ENCODE results near the gene MAD1L1.

MAD1L1 gene

GRCh38 chr7:2217206-2217605 is 15.5 kb downstream of the MAD1L1 start:
- no peak for DNase-seq

GRCh38 chr7:2215851-2216250 is 16.9 kb downstream of the MAD1L1 start:
- DNase-seq: no peak

GRCh38 chr7:2214636-2215035 is 18.1 kb downstream of the MAD1L1 start:
- DNase-seq: peak; percentile 9 to 30

DNA sequence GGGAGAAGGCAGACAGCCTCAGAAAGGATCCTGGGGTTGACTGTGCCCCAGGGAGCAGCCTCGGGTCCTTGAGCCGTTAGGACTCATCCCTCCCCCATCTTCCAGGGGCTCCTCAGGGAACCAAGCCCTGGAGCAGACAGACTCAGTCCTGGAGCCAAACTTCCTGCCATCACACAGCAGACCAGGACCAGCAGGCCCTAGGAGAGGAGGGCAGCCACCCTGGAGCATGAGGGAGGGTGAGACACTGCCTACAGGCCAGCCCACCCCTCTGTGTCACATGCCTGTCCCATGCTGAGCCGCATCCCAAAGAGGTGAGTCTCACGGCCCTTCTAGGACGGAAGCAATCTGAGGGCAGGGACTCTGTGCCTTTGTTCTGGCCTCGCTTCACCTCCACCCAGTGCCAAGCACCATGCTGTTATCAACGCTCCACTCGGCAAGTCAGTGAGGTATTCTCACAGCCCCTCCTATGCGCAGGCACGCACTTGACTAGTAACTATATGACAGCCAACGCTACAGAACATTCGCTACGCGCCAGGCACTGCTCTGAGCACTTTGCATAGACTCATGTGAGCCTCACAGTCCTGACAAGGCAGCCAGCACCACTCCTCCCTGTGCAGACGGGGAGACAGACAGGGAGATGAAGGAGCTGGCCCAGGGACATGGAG is 19.1 kb downstream of the MAD1L1 start:
- DNase-seq: no peak

DNA sequence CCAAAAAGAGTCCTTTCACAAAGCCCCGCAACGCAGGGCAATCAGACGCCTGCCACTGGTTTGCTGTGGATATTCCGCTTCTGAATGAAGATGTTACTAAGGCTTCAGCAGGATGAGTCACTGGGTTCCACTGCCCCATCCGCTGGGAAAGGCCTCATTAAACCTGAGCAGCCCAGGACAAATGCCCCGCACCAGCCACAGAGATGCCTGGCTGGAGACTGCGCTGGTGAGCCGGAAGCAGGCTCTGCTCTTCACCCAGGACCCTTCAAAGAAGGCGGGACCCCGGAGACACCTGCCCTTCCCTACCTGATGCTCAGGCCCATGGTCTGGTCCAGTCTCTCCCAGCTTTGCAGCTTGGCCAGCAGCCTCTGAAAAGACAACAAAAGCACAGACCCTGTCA is 19.8 kb downstream of the MAD1L1 start:
- no peak for DNase-seq

GRCh38 chr7:2211926-2212325 is 20.8 kb downstream of the MAD1L1 start:
- no peak for DNase-seq

DNA sequence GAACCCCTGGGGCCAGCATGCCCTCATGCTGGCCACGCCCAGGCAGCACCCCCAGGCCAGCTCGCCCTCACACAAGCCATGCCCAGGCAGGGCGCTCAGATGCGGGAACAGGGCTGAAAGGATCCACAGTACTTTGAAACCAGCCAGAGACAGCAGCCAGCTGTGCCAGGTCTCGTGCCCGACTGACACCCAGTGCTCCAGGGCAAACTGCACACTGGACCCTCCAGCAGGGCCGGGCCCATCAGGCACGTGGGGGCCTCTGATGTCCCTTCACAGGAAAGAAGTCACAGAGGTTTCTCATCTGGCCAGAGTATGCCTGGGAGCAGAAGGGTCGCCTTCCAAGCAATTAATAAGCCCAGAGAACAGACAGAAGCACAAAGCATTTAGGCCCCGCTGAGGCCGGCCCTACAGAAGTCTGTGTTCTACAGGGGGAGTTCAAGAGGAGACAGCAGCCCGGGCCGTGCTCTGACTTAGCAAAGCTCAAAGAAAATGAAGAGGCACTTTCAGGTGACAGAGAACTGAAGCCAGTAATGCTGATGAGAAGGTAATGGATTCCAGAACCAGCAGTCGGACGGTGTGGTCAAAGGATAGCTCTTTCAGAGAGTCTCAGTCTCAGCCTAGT is 21.4 kb downstream of the MAD1L1 start:
- no peak for DNase-seq

GRCh38 chr7:2210551-2211258 is 22.0 kb downstream of the MAD1L1 start:
- DNase-seq: no peak

- no peak for DNase-seq
These were observed 22.8 kb downstream of the MAD1L1 start for GRCh38 chr7:2209961-2210323.

GRCh38 chr7:2209146-2209960 is 23.4 kb downstream of the MAD1L1 start:
- DNase-seq: peak; percentile 43 to 54

- no peak for DNase-seq
These were observed 24.0 kb downstream of the MAD1L1 start for GRCh38 chr7:2208712-2209111.

- no peak for DNase-seq
These were observed 27.5 kb downstream of the MAD1L1 start for GRCh38 chr7:2205036-2205780.

GRCh38 chr7:2204446-2204845 is 28.3 kb downstream of the MAD1L1 start:
- DNase-seq: no peak

GRCh38 chr7:2203766-2204300 is 28.9 kb downstream of the MAD1L1 start:
- DNase-seq: no peak

DNA sequence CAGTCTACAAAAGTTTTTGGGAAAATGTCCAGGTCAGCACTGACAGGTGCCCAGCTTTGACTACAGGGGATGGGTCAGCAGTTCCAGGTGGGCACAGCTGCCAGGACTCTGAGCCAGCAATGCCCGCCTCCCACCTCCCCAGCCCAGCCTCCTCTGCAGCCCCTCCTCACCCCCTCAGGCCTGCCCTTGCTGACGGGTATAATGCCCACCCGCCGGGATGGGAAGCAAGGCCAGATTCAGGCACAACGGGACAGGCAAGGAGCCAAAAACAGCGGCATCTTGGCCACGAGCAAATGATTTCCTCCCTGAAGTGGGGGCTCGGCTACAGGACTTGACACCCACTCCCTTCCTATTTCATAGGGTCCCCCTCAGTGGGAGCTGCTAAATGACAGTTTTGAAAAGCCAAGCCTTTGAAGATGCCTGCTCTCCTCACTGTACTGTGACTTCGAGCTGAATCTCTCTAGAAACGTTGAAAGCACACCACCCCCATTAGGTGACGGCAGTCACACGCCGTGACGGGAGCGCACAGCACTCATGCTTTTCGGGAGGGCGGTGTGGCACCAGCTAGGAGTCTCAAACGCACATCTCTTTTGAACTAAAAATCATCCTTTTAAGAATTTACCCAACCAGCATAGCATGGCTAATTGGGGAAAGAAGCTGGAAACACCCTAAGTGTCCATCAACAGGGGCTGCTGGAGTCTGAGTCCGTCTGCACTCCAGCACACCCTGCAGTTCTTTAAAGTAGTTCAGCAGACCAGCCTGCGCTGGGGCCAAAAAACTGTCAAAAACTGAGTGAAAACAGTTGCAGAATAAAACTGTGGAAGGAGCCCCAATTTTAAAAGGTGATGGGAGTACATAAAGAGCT is 29.6 kb downstream of the MAD1L1 start:
- no peak for DNase-seq

GRCh38 chr7:2202361-2202761 is 30.4 kb downstream of the MAD1L1 start:
- DNase-seq: no peak

DNA sequence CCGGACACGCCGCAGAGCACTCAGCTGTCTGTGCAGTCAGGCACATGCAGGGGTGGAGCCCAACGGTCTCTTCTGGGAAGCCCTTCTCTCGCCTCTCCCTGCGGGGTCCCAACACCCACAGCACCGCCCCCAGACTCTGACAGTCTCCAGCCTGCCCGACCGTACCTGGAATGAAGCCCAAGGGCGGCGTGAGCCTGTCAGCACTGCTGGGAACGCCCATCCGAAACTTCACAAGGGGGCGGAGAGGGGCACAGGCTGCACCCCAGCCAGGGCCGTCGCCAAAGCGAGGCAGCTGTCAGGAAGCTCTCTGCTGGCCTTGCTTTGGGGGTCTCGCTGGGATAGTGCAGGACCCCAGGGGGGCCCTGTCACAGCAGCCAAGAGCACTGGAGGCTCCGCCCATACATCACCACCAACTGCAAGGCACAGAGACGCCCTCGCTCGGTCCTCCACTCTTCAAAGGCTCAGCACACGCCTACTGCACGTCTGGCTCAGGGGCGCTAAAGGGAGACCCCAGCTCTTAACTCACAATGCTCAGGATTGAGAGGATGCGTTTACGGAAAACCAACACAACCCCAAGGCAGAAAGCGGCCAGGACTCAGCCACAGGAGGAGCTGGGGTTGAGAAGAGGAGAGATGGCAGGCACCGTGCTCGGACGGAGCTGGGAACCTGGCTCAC is 30.9 kb downstream of the MAD1L1 start:
- DNase-seq: no peak

DNA sequence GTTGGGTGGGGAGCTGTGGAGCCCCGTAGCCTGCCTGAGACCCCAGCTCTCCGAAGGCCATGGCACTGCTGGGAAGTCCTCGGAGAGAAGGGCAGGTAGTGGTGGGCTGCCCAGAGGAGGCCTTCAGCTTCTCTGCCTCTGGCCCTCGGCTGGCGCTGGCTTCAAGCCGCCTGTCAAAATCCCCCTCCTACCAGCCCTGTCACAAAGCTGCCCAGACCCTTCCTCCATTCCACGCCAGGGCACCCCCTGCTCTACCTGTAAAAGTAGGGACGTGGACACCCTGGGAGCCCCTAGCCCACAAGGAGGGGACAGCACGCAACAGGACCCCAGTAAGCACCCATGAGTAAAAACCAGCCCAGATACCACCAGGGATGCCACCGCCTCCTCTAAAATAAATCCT is 31.6 kb downstream of the MAD1L1 start:
- DNase-seq: no peak

GRCh38 chr7:2200584-2200980 is 32.2 kb downstream of the MAD1L1 start:
- no peak for DNase-seq

DNA sequence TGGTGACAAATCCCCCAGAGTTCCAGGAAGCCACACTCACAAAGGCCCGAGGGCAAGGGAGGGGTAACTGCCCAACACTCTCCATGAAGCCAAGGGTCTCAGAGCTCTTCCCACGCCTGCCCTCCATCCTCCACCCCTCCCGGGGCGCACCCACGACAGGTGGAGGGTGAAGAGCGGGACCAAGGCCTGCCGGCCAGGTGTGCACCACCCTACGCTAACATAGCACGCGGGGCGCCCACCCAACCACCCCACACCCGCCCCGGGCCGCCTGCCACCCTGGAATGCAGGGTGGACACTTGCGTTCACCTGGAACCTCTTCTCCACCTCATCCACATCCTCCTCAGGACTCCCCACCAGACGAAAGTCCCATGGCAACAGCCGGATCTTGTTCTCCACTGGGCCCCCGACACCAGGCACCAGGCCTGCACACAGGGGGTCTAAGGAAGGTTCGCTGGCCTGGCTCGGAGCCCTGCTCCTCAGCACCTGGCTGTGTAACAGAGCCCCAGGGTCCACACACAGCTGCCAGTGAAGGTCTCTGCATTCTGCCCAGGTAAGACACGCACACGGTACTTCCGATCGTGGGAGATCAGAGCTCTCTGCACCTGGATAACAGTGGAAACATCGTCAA is 32.7 kb downstream of the MAD1L1 start:
- no peak for DNase-seq
